Ectodermal cell (in vitro differentiated cells): ENCODE measurements around the gene ST6GALNAC5.
"Not testable (repeated sequence)": the region's sequence is repeated elsewhere in the genome, so short reads cannot be mapped to it uniquely, and the experiment has no call there.

ENCODE experiments used
- H3K27ac ChIP-seq: 2 replicates; pipeline ENCODE4 v1.7.0; 2013; ENCODE audit warnings: mild to moderate bottlenecking, low read depth, low read length; ENCODE audit not compliant: insufficient read depth, poor library complexity, severe bottlenecking
- H3K27me3 ChIP-seq: 2 replicates; pipeline ENCODE4 v1.7.0; 2013; ENCODE audit warnings: mild to moderate bottlenecking, low read length; ENCODE audit not compliant: insufficient read depth, control insufficient read depth, poor library complexity, severe bottlenecking
- H3K36me3 ChIP-seq: one replicate; pipeline ENCODE4 v1.7.0; 2013; ENCODE audit warnings: low read length; ENCODE audit not compliant: control insufficient read depth, insufficient read depth
- H3K4me1 ChIP-seq: one replicate; pipeline ENCODE4 v1.7.0; 2013; ENCODE audit warnings: low read length; ENCODE audit not compliant: control insufficient read depth, insufficient read depth
- H3K4me3 ChIP-seq: 2 replicates; pipeline ENCODE4 v1.7.0; 2013; ENCODE audit warnings: low read depth, low read length, control low read depth; ENCODE audit not compliant: insufficient read depth
- H3K9me3 ChIP-seq: 2 replicates; pipeline ENCODE4 v1.7.0; 2013; ENCODE audit warnings: mild to moderate bottlenecking, low read length, moderate library complexity; ENCODE audit not compliant: control insufficient read depth
- WGBS, 2 experiments: methylation state at CpG; one replicate each; pipeline ENCODE4 v1.1.7; 2013; ENCODE audit warnings: missing lambda C conversion rate in 2 of 2; 5-methylcytosine and 5-hydroxymethylcytosine counted together

The ST6GALNAC5 gene

DNA sequence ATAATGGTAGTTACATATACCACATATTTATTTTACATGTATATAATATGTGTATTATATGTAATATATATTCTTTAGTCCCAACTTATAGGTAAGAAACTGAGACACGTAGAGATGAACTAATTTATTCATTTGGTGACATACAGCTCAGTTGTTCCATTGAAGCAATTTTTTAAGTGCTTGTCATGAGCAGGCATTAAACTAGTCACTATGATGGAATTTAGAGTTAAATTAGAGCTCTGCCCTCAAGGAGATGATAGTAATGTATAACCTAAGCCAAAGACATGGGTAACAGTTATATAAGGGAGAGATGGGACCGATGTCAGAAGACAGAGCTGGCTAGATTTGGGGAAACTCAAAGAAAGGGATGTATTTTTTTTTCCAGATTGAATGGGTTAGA lies 83.0 kb downstream of the ST6GALNAC5 start:
- Histone ChIP-seq H3K4me1 (no peaks in the 10 kb centered on the region), H3K4me3 (no peak overlapping the region), H3K36me3 (no peaks in the 10 kb centered on the region), H3K27me3 (no peaks in the 10 kb centered on the region), H3K9me3 (no peaks in the 10 kb centered on the region), H3K27ac (no peak overlapping the region)
- 95 to 97% methylated on average over 2 of the region's 2 CpGs for WGBS, 2 experiments

DNA sequence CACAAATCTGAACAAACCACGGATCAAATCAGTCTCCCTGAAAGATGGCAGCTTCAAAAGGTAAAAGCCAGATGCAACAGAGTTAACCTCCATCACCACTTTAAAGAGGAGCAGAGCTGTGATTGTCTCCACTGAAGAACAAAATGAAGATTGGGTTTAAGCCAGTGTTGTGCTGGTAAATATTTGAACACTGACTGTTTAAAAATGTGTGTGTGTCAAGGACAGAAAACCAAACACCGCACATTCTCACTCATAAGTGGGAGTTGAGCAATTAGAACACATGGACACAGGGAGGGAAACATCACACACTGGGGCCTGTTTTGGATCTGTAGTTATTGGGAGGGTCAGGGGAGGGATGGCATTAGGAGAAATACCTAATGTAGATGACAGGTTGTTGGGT lies 83.9 kb downstream of the ST6GALNAC5 start:
- Histone ChIP-seq H3K36me3 (no peaks in the 10 kb centered on the region), H3K27ac (no peak overlapping the region), H3K4me1 (peaks cover 6% of the 10 kb centered on the region), H3K9me3 (no peaks in the 10 kb centered on the region), H3K4me3 (no peak overlapping the region), H3K27me3 (no peaks in the 10 kb centered on the region)
- WGBS, 2 experiments, result 84 to 88% methylated on average over 2 of the region's 2 CpGs

DNA sequence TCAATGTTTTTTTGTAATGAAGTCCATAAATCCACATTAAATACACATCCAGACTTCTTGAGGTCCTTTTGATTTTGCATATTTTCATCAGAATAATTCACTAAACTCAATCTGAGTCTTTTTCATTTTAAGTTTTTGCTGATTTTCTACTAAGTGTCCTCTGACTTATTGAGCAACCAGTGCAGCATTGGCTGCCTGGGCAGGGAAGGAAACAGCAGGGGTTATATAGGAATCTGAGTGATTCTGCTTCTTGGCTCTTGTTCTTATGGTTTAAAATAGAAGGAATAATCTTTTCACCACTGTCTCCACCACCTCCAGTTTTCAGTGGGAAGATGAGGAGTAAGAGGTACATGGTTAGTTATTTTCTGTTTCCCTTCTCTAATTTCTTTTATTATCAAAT lies 88.4 kb downstream of the ST6GALNAC5 start:
- H3K36me3 ChIP-seq, result no peaks in the 10 kb centered on the region
- H3K27me3 ChIP-seq, result no peaks in the 10 kb centered on the region
- H3K4me1 ChIP-seq, result peaks cover 6% of the 10 kb centered on the region

DNA sequence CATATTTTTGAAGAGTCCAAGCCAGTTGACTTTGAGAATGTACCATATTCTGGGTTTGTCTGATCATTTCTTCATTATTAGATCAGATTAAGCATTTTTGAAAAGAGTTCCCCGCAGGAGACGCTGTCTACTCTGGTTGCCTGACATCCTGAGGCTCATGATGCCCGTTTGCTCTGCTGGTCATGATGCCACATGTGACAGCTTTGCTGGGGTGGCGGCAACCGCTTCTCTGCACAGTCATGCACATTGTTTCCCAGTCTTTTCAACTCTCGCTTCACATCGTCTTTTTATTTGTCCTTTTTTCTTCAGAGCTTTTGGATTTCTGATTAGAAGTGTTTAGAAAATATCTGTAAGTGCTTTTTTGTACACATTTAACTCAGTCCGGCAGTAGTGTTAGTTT lies 90.7 kb downstream of the ST6GALNAC5 start:
- Histone ChIP-seq H3K27ac (no peak overlapping the region), H3K27me3 (no peaks in the 10 kb centered on the region), H3K9me3 (no peaks in the 10 kb centered on the region), H3K36me3 (no peaks in the 10 kb centered on the region), H3K4me3 (no peak overlapping the region), H3K4me1 (peaks cover 6% of the 10 kb centered on the region)
- WGBS, 2 experiments, result 94 to 97% methylated on average over 8 of the region's 8 CpGs

More for the DNA sequence above, 88.4 kb downstream of the ST6GALNAC5 start:
- Histone ChIP-seq H3K27ac (no peak overlapping the region), H3K9me3 (no peaks in the 10 kb centered on the region), H3K4me3 (no peak overlapping the region)

DNA sequence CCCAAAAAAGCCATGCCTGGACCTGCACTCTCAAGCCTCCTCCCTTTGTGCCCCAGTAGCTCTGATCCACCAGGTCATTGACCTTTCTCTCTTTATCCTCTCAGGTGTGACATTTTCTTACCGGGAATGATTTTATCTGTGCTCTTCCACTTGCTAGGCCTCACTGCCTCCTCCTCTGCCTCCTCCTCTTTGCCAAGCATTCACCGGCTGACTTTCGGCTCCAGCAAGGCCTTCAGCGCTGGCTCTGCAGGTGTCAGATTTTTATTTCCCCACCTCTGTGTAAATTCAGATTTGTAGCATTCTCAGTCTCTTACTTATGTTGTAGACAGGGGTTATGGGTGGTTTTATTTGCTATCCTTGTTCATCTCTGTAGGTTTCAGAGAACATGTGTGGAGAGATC lies 91.5 kb downstream of the ST6GALNAC5 start:
- Histone ChIP-seq H3K4me1 (peaks cover 6% of the 10 kb centered on the region), H3K27me3 (no peaks in the 10 kb centered on the region), H3K36me3 (no peaks in the 10 kb centered on the region), H3K4me3 (no peak overlapping the region), H3K9me3 (peaks cover under 1% of the 10 kb centered on the region), H3K27ac (no peak overlapping the region)
- 91 to 96% methylated on average over 4 of the region's 4 CpGs for WGBS, 2 experiments

DNA sequence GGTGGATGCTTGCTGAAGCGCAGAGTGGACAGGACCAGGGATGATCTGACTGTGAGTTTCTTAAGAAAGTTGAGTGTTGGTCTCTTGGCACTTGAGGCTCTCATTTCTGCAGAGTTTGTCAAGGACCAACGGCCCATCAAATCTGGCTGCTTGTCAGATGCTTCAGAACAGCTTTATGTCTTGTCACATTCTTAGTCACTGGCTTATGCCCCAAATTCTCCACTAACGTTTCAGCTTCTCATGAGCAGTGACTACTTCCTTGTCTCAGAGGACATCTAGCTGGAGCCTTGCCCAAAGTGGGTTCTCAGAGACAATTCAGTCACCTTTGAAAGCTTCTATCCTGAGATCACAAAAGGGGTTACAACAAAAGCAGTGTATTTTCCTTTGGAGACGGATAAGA lies 92.3 kb downstream of the ST6GALNAC5 start:
- H3K4me1 ChIP-seq, result peaks cover 6% of the 10 kb centered on the region
- 94% methylated on average over 4 of the region's 4 CpGs for WGBS, 2 experiments
- H3K36me3 ChIP-seq, result no peaks in the 10 kb centered on the region
- no peak overlapping the region for H3K27ac ChIP-seq
- H3K4me3 ChIP-seq, result no peak overlapping the region
- H3K9me3 ChIP-seq, result peaks cover 2% of the 10 kb centered on the region
- H3K27me3 ChIP-seq, result no peaks in the 10 kb centered on the region

DNA sequence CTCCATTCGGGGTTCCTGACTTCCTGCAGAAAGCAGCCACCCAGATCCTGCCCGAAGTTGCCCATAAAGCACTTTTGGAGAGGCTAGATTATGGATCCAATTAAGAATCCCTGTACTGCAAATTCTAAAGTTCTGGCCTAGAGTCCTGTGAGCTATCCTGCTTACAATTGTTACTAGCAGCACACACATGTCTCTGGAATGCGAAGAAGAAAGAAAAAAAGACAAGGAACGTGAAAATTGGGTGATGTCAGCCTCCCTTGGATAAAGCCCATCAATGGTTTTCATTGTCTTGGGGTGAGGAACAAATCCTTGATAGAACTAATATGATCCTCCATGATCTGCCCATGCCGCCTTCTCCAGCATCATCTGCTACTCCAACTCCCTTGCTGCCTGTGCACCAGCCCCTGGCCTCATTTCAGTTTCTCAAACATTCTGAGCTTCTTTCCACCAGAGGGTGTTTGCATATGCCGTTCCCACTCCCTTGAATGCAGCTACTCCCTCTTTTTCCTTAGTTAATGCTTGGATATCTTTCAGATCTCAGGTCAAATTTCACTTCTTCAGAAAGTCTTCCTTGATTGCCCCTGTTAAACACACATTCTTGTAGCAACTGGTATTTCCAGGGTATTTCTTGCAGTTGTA lies 94.0 kb downstream of the ST6GALNAC5 start:
- Histone ChIP-seq H3K27ac (no peak overlapping the region), H3K4me1 (no peaks in the 10 kb centered on the region), H3K9me3 (peaks cover 2% of the 10 kb centered on the region), H3K4me3 (no peak overlapping the region), H3K36me3 (no peaks in the 10 kb centered on the region), H3K27me3 (no peaks in the 10 kb centered on the region)
- WGBS, 2 experiments, result 91 to 95% methylated on average over 6 of the region's 6 CpGs

DNA sequence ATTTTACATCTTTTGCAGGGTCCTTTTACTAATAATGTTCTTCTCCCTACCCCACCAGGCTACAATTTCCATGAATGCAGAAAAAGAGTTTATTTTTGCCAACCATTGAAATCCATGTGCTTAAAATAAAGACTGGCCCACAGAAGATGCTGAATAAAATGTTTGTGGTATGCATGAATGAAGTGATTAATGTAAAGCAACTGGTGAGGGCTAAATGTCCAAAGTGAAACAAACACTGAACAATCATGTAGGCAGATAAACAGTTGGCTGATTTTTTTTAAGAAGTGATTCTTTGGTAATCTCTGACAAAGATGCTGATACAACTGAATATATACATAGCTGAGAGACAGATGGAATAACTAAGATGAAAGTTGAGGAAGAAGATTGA lies 94.5 kb downstream of the ST6GALNAC5 start:
- no peaks in the 10 kb centered on the region for H3K4me1 ChIP-seq
- no peak overlapping the region for H3K27ac ChIP-seq
- no peaks in the 10 kb centered on the region for H3K36me3 ChIP-seq
- no peak overlapping the region for H3K4me3 ChIP-seq
- H3K27me3 ChIP-seq, result no peaks in the 10 kb centered on the region
- H3K9me3 ChIP-seq, result peaks cover 2% of the 10 kb centered on the region

DNA sequence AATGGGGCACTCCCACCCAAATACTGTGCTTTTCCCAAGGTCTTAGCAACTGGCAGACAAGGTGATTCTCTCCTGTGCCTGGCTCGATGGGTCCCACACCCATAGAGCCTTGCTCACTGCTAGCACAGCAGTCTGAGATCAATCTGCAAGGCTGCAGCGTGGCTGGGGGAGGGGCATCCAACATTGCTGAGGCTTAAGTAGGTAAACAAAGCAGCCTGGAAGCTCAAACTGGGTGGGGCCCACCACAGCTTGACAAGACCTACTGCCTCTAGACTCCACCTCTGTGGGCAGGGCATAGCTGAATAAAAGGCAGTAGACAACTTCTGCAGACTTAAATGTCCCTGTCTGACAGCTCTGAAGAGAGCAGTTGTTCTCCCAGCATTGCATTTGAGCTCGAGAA lies 114.0 kb downstream of the ST6GALNAC5 start:
- WGBS, 2 experiments, result 58 to 61% methylated on average over 3 of the region's 3 CpGs
- H3K36me3 ChIP-seq, H3K9me3 ChIP-seq, H3K27me3 ChIP-seq, H3K4me3 ChIP-seq, H3K4me1 ChIP-seq, H3K27ac ChIP-seq: not testable (repeated sequence)

DNA sequence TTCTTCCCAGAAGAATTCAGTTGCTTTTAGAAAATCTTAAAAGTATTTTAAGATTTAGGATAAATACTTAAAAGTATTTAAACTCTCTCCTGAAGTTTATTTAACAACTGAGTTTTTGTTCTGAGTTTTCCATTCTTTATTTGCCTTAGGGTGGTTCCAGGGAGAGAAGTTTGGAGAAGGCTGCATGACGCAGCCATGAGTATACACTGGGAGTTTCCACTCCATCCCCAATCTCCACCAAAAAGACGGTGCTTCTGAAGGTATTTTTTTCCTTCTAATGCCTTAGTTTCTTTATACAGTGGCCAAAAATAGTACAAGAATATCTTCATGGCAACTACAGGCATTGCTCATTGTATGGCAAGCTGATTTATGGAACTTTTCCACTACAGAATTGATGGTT lies 122.7 kb downstream of the ST6GALNAC5 start:
- H3K27me3 ChIP-seq, result no peaks in the 10 kb centered on the region
- WGBS, 2 experiments, result 88 to 96% methylated on average over 2 of the region's 2 CpGs

DNA sequence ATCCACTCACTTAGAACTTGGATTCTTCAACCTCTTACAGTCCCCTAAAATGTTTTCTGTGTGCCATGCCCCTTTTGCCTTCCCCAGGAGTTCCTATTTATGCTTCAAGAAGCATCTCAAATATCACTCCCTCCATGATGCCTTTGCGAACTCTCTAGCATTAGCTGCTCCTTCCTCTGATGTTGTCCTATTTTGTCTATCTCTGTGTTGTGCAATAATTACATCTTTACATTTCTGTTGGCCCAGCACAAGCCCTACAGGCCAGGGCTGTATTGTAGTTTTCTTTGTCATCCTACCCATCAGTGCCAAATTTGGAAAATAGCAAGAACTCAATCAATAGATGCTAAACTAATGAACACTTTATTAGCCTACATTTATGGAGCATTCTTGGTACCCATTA lies 125.8 kb downstream of the ST6GALNAC5 start:
- Histone ChIP-seq H3K27ac (no peak overlapping the region), H3K27me3 (no peaks in the 10 kb centered on the region), H3K36me3 (no peaks in the 10 kb centered on the region), H3K4me1 (no peaks in the 10 kb centered on the region), H3K9me3 (no peaks in the 10 kb centered on the region), H3K4me3 (no peak overlapping the region)
- WGBS, 2 experiments, result 97 to 100% methylated on average over 1 of the region's 1 CpG

More for the DNA sequence above, 122.7 kb downstream of the ST6GALNAC5 start:
- Histone ChIP-seq H3K27ac (no peak overlapping the region), H3K9me3 (no peaks in the 10 kb centered on the region), H3K4me1 (no peaks in the 10 kb centered on the region), H3K36me3 (no peaks in the 10 kb centered on the region), H3K4me3 (no peak overlapping the region)
